Ishikawa (cell line): ENCODE results near the gene HPDL.

ENCODE experiments used
- CEBPB ChIP-seq: IDR thresholded peaks from 2 replicates; pipeline ENCODE4 v1.6.1; 2012
- CREB1 ChIP-seq: IDR thresholded peaks from 2 replicates; pipeline ENCODE4 v1.6.1; 2012; ENCODE audit warnings: low read depth
- EGR1 ChIP-seq: IDR thresholded peaks from 2 replicates; pipeline ENCODE4 v1.6.1; 2012
- EP300 ChIP-seq: IDR thresholded peaks from 2 replicates; pipeline ENCODE4 v1.6.1; 2012; ENCODE audit warnings: borderline replicate concordance
- FOXM1 ChIP-seq: IDR thresholded peaks from 2 replicates; pipeline ENCODE4 v1.6.1; 2012; ENCODE audit warnings: low read depth, borderline replicate concordance
- NFIC ChIP-seq: IDR thresholded peaks from 2 replicates; pipeline ENCODE4 v1.6.1; 2012
- RAD21 ChIP-seq: IDR thresholded peaks from 2 replicates; pipeline ENCODE4 v1.6.1; 2012; ENCODE audit warnings: low read depth
- REST ChIP-seq: IDR thresholded peaks from 2 replicates; pipeline ENCODE4 v1.6.1; 2012; ENCODE audit warnings: low read depth, mild to moderate bottlenecking
- TAF1 ChIP-seq: IDR thresholded peaks from 2 replicates; pipeline ENCODE4 v1.6.1; 2012; ENCODE audit warnings: low read depth, mild to moderate bottlenecking
- TCF12 ChIP-seq: IDR thresholded peaks from 2 replicates; pipeline ENCODE4 v1.6.1; 2012; ENCODE audit warnings: low read depth
- TEAD4 ChIP-seq: IDR thresholded peaks from 2 replicates; pipeline ENCODE4 v1.6.1; 2012
- YY1 ChIP-seq: IDR thresholded peaks from 2 replicates; pipeline ENCODE4 v1.6.1; 2012; ENCODE audit warnings: low read depth
- ZBTB7A ChIP-seq: IDR thresholded peaks from 2 replicates; pipeline ENCODE4 v1.6.1; 2012; ENCODE audit warnings: low read depth
- TF ChIP-seq, protein P1 (sequence below): IDR thresholded peaks from 2 replicates; pipeline ENCODE4 v1.6.1; 2012
- TF ChIP-seq, protein P2 (sequence below): IDR thresholded peaks from 2 replicates; pipeline ENCODE4 v1.6.1; 2012

Gene HPDL

DNA sequence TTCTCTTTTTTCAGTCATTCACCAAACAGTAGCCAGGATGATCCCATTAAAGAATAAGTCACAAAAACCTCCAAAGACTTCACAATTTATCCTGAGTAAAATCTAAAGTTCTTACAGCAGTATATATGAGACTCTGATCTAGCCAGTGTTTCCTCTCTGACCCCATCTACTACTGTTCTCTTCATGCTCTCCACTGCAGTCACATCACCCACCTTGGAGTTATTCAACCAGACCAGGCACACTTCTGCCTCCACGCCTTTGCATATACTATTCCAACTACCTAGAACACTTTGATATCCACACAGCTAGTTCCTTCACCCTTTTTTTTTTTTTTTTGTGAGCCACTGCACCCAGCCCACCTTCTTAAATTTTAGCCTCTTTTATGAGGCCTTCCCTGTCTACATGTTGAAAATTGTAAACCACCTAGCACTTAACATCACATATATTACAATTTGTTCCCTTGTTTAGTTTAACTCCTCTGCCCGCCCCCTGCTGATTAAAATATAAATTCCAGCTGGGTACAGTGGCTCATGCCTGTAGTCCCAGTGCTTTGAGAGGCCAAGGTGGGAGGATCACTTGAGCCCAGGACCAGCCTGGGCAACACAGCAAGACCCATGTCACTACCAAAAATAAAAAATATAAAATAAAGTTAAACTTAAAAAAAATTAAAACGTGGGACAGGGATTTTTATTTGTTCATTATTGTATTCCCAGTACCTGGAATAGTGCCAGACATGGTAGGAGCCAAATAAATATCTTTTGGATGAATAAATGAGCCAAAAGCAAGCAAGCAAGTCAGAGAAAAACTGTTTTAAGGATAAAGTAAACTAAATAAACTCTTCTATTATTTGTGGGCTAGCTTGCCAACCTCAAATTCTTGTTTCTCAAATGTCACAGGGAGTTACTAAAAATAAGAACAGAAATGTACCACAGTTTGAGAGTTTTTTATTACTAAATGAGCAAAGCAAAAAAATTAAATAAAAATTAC is 48.7 kb downstream of the HPDL start:
- no peak for TF ChIP-seq CREB1
- TF ChIP-seq YY1, result no peak
- no peak for TF ChIP-seq EGR1
- no peak for TF ChIP-seq RAD21
- TF ChIP-seq EP300, result no peak
- TF ChIP-seq FOXM1, result no peak
- no peak for TF ChIP-seq TCF12
- TF ChIP-seq, protein P1, sequence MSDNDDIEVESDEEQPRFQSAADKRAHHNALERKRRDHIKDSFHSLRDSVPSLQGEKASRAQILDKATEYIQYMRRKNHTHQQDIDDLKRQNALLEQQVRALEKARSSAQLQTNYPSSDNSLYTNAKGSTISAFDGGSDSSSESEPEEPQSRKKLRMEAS, result no peak
- TF ChIP-seq REST, result no peak
- no peak for TF ChIP-seq NFIC

DNA sequence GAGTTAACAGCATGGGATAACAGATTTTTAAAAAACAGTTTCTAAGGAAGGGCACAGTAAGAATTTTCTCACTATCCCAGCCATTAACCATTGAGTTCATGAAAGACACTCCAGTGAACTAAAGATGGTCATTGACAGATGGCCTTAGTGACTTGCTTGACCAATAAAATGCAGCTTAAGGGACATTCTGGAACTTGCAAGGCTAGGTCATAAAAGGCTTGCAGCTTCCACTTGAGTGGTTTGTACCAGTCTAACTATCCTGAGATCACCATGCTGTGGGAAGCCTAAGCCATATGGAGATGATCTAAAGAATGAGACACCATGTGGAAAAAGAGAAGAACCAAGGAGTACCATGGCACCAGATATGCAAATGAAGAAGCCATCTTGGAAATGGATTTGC is 51.5 kb downstream of the HPDL start:
- TF ChIP-seq TAF1 (no peak), NFIC (no peak), CREB1 (no peak), TEAD4 (no peak), EP300 (no peak), FOXM1 (no peak), RAD21 (no peak), YY1 (no peak), ZBTB7A (no peak), REST (no peak), EGR1 (no peak), TCF12 (no peak), CEBPB (no peak)
- TF ChIP-seq, protein P1, result no peak
- TF ChIP-seq, protein P2, sequence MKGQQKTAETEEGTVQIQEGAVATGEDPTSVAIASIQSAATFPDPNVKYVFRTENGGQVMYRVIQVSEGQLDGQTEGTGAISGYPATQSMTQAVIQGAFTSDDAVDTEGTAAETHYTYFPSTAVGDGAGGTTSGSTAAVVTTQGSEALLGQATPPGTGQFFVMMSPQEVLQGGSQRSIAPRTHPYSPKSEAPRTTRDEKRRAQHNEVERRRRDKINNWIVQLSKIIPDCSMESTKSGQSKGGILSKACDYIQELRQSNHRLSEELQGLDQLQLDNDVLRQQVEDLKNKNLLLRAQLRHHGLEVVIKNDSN, result no peak
